Stomach (tissue), 4 donors: Measurements from ENCODE around the gene UBR7.
"Not testable (repeated sequence)": the region's sequence is repeated elsewhere in the genome, so short reads cannot be mapped to it uniquely, and the experiment has no call there.

Experiments
- EP300 ChIP-seq: sonication (generic); formaldehyde crosslinking; IDR thresholded peaks from one replicate; pipeline ENCODE4 v1.6.1; 2017; ENCODE audit warnings: antibody characterized with exemption
- POLR2A ChIP-seq, 4 donors: fragments of 450-650 bp; IDR thresholded peaks; one replicate each; pipeline ENCODE4 v1.6.1; 2016; ENCODE audit warnings: antibody characterized with exemption in 4 of 4, control low read depth in 2 of 4, mild to moderate bottlenecking in 1 of 4, moderate library complexity in 1 of 4

DNA sequence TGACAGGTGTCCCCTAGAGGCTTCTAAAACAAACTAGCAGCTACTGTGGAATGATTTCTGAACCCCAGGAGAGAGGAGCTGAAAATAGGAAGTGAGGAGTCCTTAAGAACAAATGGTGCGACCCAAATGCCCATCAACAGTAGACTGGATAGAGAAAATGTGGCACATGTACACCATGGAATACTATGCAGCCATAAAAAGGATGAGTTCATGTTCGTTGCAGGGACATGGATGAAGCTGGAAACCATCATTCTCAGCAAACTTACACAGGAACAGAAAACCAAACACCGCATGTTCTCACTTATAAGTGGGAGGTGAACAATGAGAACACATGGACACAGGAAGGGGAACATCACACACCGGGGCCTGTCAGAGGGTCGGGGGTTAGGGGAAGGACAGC, 26.0 kb downstream of the UBR7 start:
- TF ChIP-seq EP300; POLR2A (IDR thresholded peaks at IDR 0.05): not testable (repeated sequence)
